CD14-positive monocyte (primary cell): ENCODE data around the gene NFATC1. TPM values are rescaled to one million over a fixed set of nuclear protein-coding genes. Genes with fewer than 3 reads are reported as not detected.
"Not testable (repeated sequence)": the region's sequence is repeated elsewhere in the genome, so short reads cannot be mapped to it uniquely, and the experiment has no call there.

Experiments
- DNase-seq, 3 donors: peaks; one replicate each; pipeline ENCODE4 v3.0.0-alpha.2; 2011 to 2022
- H2AFZ ChIP-seq: 2 replicates; pipeline ENCODE4 v1.6.0; 2012; ENCODE audit warnings: mild to moderate bottlenecking, low read depth, low read length, inconsistent platforms; ENCODE audit not compliant: insufficient read depth, poor library complexity, severe bottlenecking
- H3K27ac ChIP-seq, 2 donors: 1 replicate in 1 of 2; 2 replicates in 1 of 2; pipeline ENCODE4 v1.5.1; 2012 to 2013; ENCODE audit warnings: low read length in 2 of 2, control low read depth in 1 of 2, inconsistent platforms in 1 of 2, low read depth in 1 of 2, mild to moderate bottlenecking in 1 of 2
- H3K27me3 ChIP-seq, 2 donors: one replicate each; pipeline versions ENCODE4 v1.6.0 to v1.6.1; 2011 to 2013; ENCODE audit warnings: low read length in 2 of 2; ENCODE audit not compliant: control insufficient read depth in 2 of 2, insufficient read depth in 2 of 2
- H3K36me3 ChIP-seq, 2 donors: replicated peaks in 1 of 2; 1 replicate in 1 of 2; 2 replicates in 1 of 2; pipeline versions ENCODE4 v1.5.1 to v1.6.1; 2012 to 2013; ENCODE audit warnings: low read length in 2 of 2, control low read depth in 1 of 2, inconsistent platforms in 1 of 2, mild to moderate bottlenecking in 1 of 2; ENCODE audit not compliant: insufficient read depth in 2 of 2, control insufficient read depth in 1 of 2
- H3K4me1 ChIP-seq, 2 donors: 1 replicate in 1 of 2; 2 replicates in 1 of 2; pipeline versions ENCODE4 v1.5.1 to v1.6.1; 2012 to 2013; ENCODE audit warnings: low read length in 2 of 2, control low read depth in 1 of 2, inconsistent platforms in 1 of 2, mild to moderate bottlenecking in 1 of 2, moderate library complexity in 1 of 2; ENCODE audit not compliant: insufficient read depth in 2 of 2, control insufficient read depth in 1 of 2
- H3K4me2 ChIP-seq: replicated peaks from 2 replicates; pipeline ENCODE3; 2012; ENCODE audit warnings: low read length, moderate library complexity, mild to moderate bottlenecking; ENCODE audit not compliant: poor library complexity, severe bottlenecking; ENCODE audit errors: extremely low read depth
- H3K4me3 ChIP-seq, 3 experiments: fragments of 200-600 bp in 1 of 3; sonication (generic) in 1 of 3; replicated peaks in 1 of 3; 1 replicate in 2 of 3; 2 replicates in 1 of 3; pipeline ENCODE4 v1.5.1; 2011 to 2013; ENCODE audit warnings: low read length in 3 of 3, mild to moderate bottlenecking in 3 of 3, control low read depth in 2 of 3, low read depth in 2 of 3, inconsistent platforms in 1 of 3, moderate library complexity in 1 of 3
- H3K79me2 ChIP-seq: 2 replicates; pipeline ENCODE4 v1.6.0; 2012; ENCODE audit warnings: mild to moderate bottlenecking, control low read depth, inconsistent platforms, low read length, moderate library complexity; ENCODE audit not compliant: insufficient read depth
- H3K9ac ChIP-seq: 2 replicates; pipeline ENCODE4 v1.6.0; 2017; ENCODE audit warnings: low read length, mild to moderate bottlenecking; ENCODE audit not compliant: insufficient read depth, poor library complexity, severe bottlenecking
- H3K9me3 ChIP-seq, 2 donors: replicated peaks in 1 of 2; 1 replicate in 1 of 2; 2 replicates in 1 of 2; pipeline versions ENCODE4 v1.5.1 to v1.6.1; 2012 to 2013; ENCODE audit warnings: low read length in 2 of 2, control low read depth in 1 of 2; ENCODE audit not compliant: control insufficient read depth in 1 of 2, insufficient read depth in 1 of 2
- H4K20me1 ChIP-seq: 2 replicates; pipeline ENCODE4 v1.6.0; 2012; ENCODE audit warnings: mild to moderate bottlenecking, low read length, control low read depth, moderate library complexity; ENCODE audit not compliant: insufficient read depth
- H3K27ac Mint-ChIP-seq, 7 donors: one replicate each; pipeline ENCODE4 v1.8.0; 2020; ENCODE audit warnings: mild to moderate bottlenecking in 7 of 7, mixed read lengths in 7 of 7, moderate library complexity in 6 of 7, inconsistent platforms in 2 of 7
- H3K27me3 Mint-ChIP-seq, 3 donors: one replicate each; pipeline ENCODE4 v1.8.0; 2021 to 2022; ENCODE audit warnings: low read depth in 3 of 3, mild to moderate bottlenecking in 3 of 3, mixed read lengths in 3 of 3, moderate library complexity in 3 of 3, inconsistent platforms in 1 of 3
- H3K36me3 Mint-ChIP-seq, 2 donors: one replicate each; pipeline ENCODE4 v1.8.0; 2020; ENCODE audit warnings: mixed read lengths in 2 of 2, inconsistent platforms in 1 of 2, mild to moderate bottlenecking in 1 of 2
- H3K4me1 Mint-ChIP-seq: one replicate; pipeline ENCODE4 v1.8.0; 2020; ENCODE audit warnings: mild to moderate bottlenecking, mixed read lengths
- H3K4me3 Mint-ChIP-seq, 2 donors: one replicate each; pipeline ENCODE4 v1.8.0; 2020; ENCODE audit warnings: mild to moderate bottlenecking in 2 of 2, mixed read lengths in 2 of 2, moderate library complexity in 1 of 2
- H3K9me3 Mint-ChIP-seq, 7 donors: one replicate each; pipeline ENCODE4 v1.8.0; 2020 to 2022; ENCODE audit warnings: mixed read lengths in 7 of 7, mild to moderate bottlenecking in 6 of 7, moderate library complexity in 6 of 7, inconsistent platforms in 2 of 7
- WGBS: methylation state at CpG from one replicate; pipeline ENCODE4 v1.1.5; 2013; ENCODE audit warnings: missing lambda C conversion rate; ENCODE audit not compliant: insufficient coverage; 5-methylcytosine and 5-hydroxymethylcytosine counted together
- intact Hi-C, 2 donors: fragments of 100-400 bp; cut with micrococcal nuclease; formaldehyde crosslinking; loops; one replicate each; pipeline versions ENCODE4 v1.15.0 to v1.15.1; 2023
- polyA plus RNA-seq, 3 donors: library from polyadenylated mRNA; depleted of rRNA in 1 of 3; unstranded in 2 of 3; stranded (reverse) in 1 of 3; fragments of 300-500 nt in 2 of 3; fragments of >200 nt in 1 of 3; fragmentation: Illumina TruSeq in 2 of 3; gene quantifications; 1 replicate in 2 of 3; 2 replicates in 1 of 3; pipeline ENCODE4 v1.2.3, GENCODE V29; 2012 to 2021
- TF ChIP-seq, protein P1 (sequence below): fragments of 200-600 bp; IDR thresholded peaks from one replicate; pipeline ENCODE4 v1.8.0; 2022; ENCODE audit warnings: antibody characterized with exemption, mild to moderate bottlenecking

Gene NFATC1
- polyA plus RNA-seq, 3 donors: 7.8 to 10.7 (median 8.3) TPM

DNA sequence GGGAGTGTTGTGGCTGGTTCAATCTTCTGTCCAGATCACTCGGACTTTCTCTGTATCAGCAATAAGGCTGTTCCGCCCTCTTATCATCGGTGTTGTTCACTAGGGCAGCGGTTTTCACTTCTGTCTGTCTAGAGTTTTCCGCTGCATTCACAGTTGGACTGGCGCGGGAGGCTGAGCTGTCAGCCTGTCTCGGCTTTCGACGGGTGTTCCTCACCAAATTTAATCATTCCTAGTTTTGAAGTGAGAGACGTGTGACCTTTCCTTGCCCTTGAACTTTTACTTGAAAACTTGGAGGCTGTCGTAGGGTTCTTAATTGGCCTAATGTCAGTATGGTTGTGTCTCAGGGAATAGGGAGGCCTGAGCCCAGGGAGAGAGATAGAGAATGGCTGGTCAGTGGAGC is 108.3 kb downstream of the NFATC1 start:
- H3K27ac ChIP-seq: no peak overlapping the region
- 92% methylated on average over 4 of the region's 12 CpGs for WGBS
- peaks cover 6 to 15% (median 14%) of the 10 kb centered on the region in 7 donors for H3K9me3 Mint-ChIP-seq
- peaks cover 0 to 3% of the 10 kb centered on the region in 2 donors for H3K36me3 Mint-ChIP-seq
- H3K9ac ChIP-seq: no peak overlapping the region
- H3K4me2 ChIP-seq: no peak overlapping the region
- H3K4me1 Mint-ChIP-seq: peaks cover 39% of the 10 kb centered on the region
- no peak for DNase-seq
- H3K4me3 ChIP-seq: no peak overlapping the region
- H3K9me3 ChIP-seq: peaks cover 0 to 13% of the 10 kb centered on the region in 2 donors
- no peak overlapping the region for H3K4me3 Mint-ChIP-seq
- TF ChIP-seq, protein P1, sequence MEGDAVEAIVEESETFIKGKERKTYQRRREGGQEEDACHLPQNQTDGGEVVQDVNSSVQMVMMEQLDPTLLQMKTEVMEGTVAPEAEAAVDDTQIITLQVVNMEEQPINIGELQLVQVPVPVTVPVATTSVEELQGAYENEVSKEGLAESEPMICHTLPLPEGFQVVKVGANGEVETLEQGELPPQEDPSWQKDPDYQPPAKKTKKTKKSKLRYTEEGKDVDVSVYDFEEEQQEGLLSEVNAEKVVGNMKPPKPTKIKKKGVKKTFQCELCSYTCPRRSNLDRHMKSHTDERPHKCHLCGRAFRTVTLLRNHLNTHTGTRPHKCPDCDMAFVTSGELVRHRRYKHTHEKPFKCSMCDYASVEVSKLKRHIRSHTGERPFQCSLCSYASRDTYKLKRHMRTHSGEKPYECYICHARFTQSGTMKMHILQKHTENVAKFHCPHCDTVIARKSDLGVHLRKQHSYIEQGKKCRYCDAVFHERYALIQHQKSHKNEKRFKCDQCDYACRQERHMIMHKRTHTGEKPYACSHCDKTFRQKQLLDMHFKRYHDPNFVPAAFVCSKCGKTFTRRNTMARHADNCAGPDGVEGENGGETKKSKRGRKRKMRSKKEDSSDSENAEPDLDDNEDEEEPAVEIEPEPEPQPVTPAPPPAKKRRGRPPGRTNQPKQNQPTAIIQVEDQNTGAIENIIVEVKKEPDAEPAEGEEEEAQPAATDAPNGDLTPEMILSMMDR: no peak
- intact Hi-C loops: no loop called here
- peaks cover 33 to 34% of the 10 kb centered on the region in 2 donors for H3K4me1 ChIP-seq
- peaks cover 28% of the 10 kb centered on the region for H4K20me1 ChIP-seq
- H3K27me3 ChIP-seq: peaks cover 5 to 12% of the 10 kb centered on the region in 2 donors
- peaks cover 12 to 24% (median 16%) of the 10 kb centered on the region in 3 donors for H3K27me3 Mint-ChIP-seq
- no peak overlapping the region for H2AFZ ChIP-seq
- no peaks in the 10 kb centered on the region for H3K36me3 ChIP-seq
- H3K79me2 ChIP-seq: no peaks in the 10 kb centered on the region
- H3K27ac Mint-ChIP-seq: no peak overlapping the region

DNA sequence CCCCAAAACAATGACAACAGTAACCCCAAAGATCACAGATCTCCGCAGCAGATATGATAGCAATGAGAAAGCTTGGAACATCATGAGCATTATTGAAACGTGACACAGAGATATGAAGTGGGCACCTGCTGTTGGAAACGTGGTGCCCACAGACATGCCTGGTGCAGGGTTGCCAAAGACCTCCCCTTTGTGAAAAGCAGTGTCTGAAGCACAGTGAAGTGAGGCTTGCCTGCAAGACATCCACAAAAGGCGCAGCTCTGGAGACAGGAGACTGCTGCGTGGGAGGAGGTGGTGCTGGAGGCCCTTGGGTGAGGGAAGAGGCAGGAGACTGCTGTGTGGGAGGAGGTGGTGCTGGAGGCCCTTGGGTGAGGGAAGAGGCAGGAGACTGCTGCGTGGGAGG is 108.8 kb downstream of the NFATC1 start:
- DNase-seq, H3K79me2 ChIP-seq, H3K4me2 ChIP-seq, H3K9me3 ChIP-seq, H3K27ac Mint-ChIP-seq, H2AFZ ChIP-seq, H3K9ac ChIP-seq, H3K36me3 Mint-ChIP-seq, H3K27ac ChIP-seq, intact Hi-C loops, H3K4me3 Mint-ChIP-seq, H3K4me3 ChIP-seq, H3K36me3 ChIP-seq: not testable (repeated sequence)
- Mint-ChIP-seq H3K4me1 (peaks cover 44% of the 10 kb centered on the region), H3K27me3 (peaks cover 15 to 28% (median 17%) of the 10 kb centered on the region in 3 donors), H3K9me3 (peaks cover 5 to 13% (median 10%) of the 10 kb centered on the region in 7 donors)
- Histone ChIP-seq H4K20me1 (peaks cover 32% of the 10 kb centered on the region), H3K27me3 (peaks cover 5 to 17% of the 10 kb centered on the region in 2 donors), H3K4me1 (peaks cover 38% of the 10 kb centered on the region in 2 donors)
- 40% methylated on average over 2 of the region's 6 CpGs for WGBS

DNA sequence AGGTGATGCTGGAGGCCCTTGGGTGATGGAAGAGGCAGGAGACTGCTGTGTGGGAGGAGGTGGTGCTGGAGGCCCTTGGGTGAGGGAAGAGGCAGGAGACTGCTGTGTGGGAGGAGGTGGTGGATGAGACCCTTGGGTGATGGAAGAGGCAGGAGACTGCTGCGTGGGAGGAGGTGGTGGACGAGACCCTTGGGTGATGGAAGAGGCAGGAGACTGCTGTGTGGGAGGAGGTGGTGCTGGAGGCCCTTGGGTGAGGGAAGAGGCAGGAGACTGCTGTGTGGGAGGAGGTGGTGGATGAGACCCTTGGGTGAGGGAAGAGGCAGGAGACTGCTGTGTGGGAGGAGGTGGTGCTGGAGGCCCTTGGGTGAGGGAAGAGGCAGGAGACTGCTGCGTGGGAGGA is 109.7 kb downstream of the NFATC1 start:
- H3K27ac ChIP-seq, H3K9me3 ChIP-seq, H3K9me3 Mint-ChIP-seq, H3K27ac Mint-ChIP-seq, H3K4me2 ChIP-seq, H3K9ac ChIP-seq, DNase-seq, H2AFZ ChIP-seq, H3K36me3 ChIP-seq, H3K79me2 ChIP-seq, intact Hi-C loops, H3K4me3 Mint-ChIP-seq, H3K4me3 ChIP-seq: not testable (repeated sequence)
- H3K4me1 ChIP-seq: peaks cover 39 to 41% of the 10 kb centered on the region in 2 donors
- Mint-ChIP-seq H3K36me3 (peaks cover 12 to 13% of the 10 kb centered on the region in 2 donors), H3K4me1 (peaks cover 48% of the 10 kb centered on the region), H3K27me3 (peaks cover 16 to 27% (median 19%) of the 10 kb centered on the region in 3 donors)
- no CpG with 5 or more reads among the region's 3 CpGs for WGBS
- H3K27me3 ChIP-seq: peaks cover 5 to 18% of the 10 kb centered on the region in 2 donors
- peaks cover 36% of the 10 kb centered on the region for H4K20me1 ChIP-seq
